GM18907 (cell line): Measurements from ENCODE around the gene ADSS1.

ENCODE experiments used
- ATAC-seq: cut with Tn5 transposase; IDR thresholded peaks from one replicate; pipeline ENCODE4 v1.9.1; 2021; ENCODE audit warnings: mild to moderate bottlenecking, moderate library complexity; ENCODE audit not compliant: unreplicated experiment

The ADSS1 gene

DNA sequence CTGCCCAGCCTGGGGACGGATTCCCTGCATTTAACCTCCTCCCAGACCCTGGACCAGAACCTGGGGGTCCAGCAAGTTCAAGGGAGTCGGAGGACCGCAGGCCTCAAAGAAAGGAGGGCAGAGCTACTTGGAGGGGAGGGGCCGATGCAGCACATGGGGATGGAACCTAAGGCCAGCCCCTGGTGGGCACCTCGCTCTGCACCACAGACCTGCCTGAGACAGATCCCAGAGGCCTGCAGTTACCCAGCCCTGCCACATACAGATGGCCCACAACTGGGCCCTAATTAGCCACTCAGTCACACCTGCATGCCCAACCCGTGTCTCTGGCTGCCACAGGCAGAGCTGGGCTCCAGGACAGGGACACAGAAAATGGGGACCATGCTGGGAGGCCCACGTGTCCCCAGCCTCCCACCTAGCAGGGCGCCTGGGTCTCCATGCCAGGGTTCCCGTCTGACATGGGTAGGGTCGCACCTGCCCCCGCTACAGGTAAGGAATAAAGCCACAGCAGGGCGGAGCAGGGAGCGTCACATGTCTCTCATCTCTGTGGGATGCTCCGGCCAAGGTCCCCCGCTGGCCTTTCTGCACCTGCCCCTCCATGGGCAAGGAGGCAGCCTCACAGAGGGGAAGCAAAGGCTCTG lies 54.8 kb downstream of the ADSS1 start:
- ATAC-seq, result no peak

DNA sequence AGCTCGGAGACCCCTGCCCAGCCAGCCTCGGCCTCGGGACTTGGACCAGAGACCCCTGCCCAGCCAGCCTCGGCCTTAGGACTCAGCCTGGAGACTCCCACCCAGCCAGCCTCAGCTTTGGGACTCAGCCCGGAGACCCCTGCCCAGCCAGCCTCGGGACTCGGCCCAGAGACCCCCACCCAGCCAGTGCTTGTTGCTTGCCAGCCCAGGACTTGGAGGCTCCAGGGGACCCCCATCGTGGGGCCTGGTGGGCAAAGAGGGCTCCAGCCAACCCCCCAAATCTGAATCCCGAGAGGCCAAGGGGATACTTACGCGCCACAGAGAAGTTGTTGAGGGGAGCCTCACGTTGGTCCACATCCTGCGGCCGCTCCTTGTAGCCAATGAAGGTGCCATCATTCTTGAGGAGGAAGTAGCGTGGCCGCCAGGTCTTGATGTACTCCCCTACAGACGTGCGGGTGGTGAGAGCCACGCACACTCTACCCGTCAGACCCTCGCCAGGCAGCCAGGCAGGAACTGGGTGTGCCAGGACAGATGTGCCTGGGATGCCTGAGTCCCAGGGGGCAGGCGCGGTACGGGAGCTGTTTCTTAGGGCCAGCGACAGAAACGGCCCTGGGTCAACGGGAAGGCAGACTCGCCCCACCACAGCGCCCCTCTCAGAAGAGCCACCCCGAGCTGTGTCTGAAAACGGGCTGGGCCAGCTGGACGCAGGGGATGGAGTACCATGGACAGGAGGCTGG lies 55.9 kb downstream of the ADSS1 start:
- no peak for ATAC-seq

DNA sequence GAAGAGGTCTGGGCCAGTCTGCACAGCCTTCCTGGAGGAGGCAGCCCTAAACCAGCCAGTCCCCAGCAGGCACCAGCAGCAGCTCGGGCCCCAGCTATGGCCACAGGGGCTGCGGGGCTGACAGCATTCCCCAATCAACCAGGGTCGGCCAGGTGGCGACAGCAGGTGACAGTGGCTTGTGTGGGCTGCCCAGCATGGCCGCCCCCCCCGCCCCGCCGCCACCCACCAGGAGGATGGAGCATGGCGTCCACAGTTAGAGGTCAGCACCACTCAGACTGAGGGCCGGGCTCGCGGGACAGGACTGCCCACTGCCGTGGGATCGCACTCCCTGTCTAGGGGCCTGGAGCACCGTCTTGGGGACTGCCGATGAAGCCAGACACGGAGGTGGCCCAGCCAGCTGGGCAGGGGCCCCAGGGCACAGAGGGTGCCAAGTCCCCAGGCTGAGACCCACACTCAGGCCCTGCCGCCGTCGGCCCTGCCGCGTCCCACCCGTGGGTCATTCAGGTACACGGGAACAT lies 56.5 kb downstream of the ADSS1 start:
- ATAC-seq, result no peak

DNA sequence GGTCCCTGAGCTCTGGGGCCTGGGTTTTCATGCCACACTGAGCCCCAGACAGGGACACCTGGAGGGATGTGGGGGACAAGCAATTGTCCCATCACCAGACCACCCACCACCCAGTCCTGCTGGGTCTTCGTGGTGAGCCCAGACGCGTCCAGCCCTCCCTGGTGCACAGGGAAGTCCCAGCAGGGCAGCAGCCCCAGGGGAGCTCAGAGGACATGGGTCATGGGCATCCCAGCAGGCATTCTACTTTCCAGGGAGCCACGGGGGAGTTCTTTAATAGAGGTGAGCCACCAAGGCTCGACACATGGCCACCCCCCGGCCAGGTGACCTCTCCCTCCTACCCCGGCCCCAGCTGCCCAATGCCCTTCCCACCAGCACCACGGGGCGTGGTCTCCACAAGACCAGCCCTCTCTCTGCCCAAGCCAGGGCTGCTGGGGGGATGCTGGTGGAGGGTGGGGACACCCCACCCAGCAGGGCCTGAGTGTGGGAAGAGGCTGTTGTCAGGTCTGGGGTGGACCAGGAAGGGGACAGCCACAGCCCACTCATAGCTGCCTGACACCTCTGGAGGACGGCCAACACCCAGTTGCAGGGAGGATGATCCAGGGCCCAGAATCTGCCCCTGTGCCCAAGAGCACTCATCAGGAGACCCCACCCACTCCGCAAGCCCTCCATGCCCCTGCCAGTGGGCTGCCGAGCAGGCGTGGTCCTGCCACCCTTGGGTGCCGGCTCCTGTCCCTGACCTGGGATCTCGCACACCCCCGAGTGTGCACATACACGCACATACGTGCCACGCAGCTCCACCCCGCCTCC lies 57.4 kb downstream of the ADSS1 start:
- ATAC-seq, result no peak

DNA sequence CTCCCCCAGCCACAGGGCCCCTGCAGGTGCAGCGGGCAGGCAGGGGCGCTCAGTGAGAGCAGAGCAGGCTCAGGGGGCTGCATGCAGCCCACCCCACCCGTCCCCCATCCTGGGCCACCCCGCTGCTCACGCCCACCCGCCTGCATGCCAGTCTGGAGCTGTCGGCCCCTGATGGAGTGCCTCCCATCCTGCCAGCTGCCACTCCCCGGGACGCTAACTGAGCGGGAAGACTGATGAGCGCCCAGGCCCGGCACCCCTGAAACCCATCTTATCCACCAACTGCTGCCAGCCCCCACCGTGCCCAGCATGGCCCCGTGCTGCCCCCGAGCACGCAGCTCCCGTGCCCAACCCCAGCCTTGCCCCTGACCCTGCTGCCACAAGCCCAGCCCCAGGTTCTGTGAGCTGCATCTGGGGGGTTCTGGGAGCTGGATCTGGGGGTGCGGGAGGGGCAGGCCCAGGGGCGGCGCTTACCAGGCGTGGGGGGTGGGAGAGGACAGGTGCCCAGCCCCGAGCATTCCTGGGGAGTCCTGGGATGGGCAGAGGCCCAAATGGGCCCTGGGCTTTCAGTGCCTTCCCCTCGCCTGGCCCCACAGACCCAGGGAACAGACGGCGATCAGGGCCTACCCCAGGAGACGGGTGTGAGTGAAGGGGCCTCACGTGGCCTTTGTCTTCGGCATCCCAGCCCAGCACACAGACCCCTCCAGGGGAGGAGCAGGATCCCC lies 58.2 kb downstream of the ADSS1 start:
- ATAC-seq, result no peak

DNA sequence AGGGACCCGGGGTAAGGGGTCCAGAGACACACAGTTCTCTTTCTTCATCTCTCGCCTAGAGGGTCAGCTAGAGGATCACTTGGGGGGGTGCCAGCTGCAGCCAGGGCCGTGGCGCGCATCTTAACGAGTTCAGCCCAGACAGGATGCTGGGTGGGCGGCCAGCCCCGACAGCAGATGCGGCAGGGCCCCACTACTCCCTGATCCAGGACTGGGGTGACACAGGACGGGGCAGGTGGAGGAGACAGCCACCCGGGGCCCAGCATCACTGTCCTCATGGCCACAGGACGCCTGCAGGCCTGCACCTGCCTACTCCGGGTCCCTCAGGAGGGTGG lies 58.7 kb downstream of the ADSS1 start:
- no peak for ATAC-seq

DNA sequence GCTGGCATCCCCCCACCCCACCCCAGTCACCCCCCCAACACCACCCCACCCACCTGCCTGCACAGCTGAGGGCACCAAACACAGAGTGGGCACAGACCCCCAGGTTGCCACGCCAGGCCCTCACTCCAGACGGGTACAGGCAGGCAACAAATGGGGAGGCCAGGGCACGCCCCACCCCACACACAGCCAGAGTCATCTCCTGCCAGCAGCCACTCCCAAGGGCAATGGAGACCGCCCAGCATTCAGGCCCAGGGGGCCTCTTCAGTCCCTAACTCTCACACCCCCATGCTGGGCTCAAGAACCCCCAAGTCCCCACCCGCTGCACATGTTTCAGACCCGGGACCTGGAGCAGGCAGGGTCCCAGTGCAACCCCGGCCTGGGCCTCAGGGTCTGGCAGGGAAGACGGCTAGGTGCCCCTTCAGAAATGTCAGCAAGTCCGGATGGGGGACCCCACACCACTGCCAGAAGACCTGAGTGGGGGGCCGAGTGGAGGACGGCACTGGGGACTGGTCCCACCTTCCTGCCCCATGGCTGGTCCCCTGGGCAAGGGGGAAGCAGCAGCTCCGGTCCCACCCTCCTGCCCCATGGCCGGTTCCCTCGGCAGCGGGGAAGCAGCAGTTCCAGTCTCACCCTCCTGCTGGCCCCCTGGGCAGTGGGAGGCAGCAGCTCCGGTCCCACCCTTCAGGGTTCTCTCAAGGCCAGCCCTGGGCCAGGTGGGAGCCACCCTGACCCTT lies 59.6 kb downstream of the ADSS1 start:
- ATAC-seq, result no peak

DNA sequence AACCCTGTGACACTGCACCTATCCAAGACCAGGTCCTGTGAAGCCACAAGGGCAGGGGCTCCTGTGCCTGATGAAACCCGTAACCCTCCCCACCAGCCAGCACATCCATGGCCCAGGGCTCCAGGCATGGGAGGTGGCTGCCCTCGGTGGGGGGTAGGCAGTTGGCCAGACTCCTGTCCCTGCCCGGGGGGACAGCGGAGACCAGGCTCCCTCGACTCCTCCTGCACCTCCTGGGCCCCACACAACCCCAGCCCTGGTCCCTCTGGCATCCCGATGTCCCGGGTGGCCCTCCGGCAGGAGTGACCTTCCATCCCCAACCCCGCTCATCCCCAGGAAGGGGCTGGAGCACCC lies 60.2 kb downstream of the ADSS1 start:
- no peak for ATAC-seq

DNA sequence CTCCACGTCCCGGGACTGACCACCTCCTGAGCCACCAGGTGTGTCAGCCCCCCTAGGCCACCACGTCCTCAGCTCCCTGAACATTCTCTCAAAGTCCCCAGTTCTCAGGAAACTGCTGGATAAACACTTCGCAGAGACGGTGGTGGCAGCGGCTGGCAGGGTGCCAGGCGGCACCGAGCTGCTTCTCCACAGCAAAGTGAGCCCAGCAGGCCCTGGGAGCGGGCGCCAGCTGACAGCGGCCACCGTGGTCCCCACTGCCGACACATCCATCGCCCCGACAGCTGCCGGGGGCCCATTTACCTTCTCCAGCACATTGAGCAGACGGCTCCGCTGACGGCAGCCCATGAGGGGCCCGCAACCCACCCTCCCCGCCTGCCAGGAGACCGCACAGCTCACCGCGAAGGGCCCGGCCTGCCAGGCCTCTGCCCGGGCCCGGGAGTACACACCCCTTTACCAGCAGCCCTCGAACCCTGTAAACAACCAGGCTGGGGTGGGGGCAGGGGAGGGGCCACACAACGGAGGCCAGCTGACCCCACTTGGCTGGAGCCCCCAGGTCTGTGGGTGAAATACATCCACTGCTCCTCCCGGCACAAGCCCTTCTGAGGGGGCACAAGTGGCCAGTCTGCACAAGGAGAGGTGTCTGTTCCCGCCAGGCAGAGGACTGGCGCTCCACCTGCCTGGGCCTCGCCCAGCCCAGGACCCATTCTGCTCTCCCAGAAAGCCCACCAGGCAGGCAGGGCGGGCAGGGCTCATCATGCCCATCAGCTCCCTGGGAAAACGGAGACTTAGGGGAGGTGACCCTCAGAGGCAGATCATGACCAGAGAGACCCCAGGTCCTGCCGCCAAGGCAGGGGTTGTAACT lies 61.0 kb downstream of the ADSS1 start:
- ATAC-seq, result no peak

DNA sequence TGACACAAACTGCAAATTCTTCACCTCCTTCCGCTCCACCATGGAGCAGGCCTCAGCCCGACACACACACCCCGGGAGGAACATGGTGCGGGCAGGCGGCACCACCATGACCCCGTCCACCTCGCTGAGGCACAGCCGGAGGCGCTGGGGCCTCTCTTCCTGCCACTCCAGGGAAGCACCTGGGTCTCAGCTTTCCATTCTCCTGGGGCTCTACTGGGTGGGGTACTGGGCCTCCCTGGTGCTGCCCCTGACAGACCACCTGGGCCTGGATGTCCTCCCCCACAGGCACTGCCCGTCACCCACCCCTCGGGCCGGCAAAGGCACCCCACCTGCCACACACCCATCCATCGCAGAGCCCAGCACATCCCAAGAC lies 61.7 kb downstream of the ADSS1 start:
- ATAC-seq, result no peak

DNA sequence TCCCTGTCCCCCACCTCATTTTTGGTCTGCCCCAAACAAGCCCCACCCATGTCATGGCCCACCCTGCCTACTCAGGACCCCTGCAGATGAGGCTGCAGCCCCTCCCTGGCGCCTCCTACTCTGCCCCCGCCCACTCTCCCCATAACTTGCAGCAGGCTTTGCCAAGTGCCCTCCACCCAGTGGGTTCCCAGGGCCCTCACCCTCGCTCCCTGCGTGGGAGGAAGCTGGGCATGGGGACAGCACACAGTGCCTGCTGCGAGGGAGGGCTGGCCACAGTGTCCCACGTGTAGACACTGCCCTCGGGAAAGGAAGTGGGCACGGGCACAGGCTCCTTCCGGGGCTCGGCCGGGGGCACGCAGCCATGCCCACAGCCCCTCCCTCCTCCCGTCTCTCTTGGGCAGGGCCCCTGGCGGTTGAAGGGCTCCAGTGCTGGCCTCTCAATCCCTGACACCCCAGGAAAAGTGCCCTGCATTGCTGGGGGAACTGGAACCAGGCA lies 62.1 kb downstream of the ADSS1 start:
- no peak for ATAC-seq

DNA sequence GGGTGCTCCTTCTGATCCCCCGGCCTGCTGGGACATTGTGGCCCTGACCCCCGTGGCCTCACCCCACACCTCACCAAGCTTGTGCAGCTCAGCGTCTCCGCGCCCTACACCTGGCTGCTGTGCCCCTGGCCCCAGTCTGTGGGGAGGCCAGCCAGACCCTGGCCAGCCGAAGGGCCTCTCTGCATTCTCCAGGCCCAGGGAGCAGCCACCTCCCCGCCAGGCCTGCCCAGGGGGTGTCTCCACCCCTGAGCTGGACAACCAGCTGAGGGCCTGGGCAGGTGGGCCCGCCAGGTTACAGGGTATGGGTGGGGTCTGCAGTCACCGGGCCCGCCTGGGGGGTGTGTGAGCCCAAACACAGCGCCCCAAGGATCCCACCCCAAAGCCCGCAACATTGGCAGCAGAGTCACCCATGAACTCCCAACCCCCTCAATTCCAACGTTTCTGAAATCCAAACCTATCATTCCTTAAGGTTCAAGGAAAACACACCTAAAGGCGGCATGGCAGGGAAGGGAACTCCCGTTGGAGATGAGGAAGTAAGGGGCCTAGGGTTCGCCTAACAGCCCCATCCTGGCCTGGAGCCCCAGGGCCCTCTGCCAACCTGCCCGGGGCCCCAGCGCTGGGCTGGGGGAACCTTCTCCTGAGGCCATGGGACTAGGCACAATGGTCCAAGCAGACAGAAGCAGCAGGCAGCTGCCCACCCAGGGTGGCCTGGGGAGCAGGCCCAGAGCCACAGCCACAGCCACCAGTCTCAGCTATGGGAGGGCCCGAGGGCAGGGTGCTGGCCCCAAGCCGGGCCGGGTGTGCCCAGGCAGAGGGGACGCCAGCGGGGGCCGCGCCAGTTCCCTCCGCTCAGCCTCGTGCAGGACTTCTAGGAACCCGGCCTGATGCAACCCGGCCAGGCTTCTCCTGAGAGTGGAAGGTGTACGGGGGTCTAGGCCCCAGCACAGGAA lies 63.0 kb downstream of the ADSS1 start:
- no peak for ATAC-seq

DNA sequence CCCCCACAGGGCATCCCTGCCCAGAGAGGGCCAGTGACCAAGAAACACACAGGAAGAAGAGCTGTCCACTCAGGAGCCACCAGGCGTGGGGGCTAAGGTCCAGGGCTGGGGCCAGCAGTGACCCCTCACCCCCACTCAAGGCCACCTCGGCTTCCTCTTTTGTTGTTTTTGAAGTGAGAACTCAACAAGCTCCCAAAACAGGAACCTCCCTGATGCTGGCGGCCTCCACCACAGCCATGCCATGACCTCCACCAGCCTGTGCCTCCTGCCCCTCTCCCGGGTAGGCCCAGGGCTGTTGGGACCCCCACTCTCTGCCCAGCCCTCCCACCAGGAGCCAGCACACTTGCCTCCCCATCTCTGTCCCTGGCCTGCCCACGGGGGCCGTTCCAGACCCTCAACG lies 63.7 kb downstream of the ADSS1 start:
- no peak for ATAC-seq

DNA sequence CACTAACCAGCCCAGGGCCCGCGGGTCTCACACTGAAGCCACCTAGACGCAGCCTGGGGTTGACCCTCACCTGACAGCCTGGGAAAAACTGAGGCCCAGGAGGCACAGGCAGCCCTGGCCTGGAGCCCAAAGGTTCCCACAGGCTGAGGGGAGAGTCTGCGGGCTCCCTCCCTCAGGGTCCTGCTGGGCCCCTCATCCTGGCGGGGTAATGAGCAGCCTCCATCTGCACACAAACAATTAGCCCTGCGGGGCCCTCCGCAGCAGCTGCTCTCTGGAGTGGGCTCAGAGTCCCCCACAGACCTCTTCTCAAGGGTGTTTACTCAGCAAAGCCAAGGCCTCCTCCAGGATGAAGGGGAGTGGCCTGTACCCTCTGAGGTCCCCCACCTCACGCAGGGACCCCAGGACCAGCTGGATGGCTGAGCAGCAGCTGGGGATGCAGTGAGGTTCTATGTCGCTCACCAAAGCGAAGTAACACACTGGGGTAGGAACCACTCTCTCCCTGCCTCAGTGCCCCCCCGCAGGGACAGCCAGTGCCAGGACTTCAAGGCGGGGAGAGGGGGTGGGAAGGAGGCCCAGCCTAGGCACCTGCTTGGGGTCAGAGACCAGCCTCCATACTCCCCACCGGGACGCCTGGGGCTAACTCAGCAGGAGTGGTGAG lies 64.3 kb downstream of the ADSS1 start:
- no peak for ATAC-seq

DNA sequence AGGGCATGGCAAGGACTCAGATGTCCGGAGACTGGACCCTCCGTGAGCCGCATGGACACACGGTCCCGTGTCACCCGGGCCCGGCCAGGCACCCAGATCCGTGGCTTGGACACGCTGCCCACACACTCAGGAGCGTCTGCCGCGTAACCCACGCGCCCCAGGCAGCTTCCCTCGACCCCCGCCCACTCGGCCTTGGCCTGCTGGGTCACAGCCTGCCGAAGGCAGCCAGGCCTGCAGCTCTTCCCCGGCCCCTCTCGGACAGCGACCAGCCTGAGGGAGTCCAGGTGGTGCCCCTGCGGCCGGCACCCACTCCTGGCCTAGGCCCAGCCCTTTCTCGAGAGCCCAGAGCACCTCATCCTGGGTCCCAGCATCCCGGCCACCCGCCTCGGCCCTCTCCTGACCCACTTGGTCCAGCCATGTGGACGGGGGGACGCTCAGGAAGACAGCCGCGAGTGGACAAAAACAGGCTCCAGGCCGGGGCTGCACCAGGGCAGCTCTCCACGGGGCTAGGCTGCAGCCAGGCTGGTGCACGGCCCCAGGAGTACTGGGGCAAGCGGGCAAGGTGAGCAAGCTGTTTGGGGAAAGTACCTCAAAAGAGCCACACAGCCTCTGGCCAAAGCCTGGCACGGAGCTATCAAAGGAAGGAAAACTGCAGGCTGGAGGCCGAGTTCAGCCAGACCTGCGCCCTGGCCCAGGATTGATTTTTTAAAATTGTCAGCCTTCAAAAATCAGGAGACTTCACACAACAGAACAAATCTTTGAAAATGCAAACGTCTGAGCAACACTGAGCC lies 65.0 kb downstream of the ADSS1 start:
- ATAC-seq, result no peak

DNA sequence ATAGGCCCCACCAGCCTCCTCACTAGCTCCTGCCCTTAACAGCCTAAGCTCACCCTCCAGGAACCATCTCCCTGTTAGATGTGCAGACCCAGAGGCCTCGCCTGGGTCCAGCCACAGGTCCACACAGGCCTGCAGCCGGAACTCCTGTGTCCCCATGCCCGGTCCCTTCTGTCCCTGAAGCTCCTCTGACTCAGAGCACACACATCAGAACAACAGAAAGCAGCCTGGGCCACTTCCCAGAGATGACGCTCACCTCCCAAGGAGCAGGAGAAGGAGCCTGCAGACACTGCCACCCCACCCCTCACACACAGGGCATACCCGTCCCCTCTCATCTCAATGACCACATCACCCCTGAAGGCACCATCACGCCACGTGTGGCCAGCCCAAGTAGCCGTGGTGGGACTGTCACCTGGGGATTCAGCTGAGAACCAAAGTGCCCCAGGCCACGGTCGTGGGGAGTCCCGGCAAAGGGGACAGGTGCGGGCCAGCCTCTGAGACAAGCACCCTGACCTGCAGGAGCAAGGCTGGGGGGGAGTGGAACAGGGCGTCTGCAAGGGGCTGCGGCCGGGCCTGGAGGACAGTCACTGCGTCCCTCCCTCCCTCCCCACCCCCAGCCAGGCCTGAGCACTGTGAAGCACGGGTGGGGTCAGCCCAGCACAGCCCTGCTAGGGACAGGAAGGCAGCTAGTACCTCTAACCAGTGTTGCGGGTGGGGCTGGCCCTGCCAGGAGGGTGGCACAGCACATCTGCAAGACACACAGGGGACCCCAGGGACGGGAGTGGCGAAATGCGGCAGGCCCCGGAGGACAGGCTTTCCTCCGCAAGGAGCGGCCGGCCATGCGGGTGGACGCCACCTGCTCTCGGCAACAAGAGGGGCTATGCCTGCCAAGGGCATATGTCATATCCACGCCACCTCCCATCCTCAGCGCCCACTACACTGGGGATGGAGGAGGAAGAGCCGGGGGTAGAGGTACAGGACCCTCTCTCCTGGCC lies 66.0 kb downstream of the ADSS1 start:
- no peak for ATAC-seq
